ENCODE data around the gene BPIFB2.

DNA sequence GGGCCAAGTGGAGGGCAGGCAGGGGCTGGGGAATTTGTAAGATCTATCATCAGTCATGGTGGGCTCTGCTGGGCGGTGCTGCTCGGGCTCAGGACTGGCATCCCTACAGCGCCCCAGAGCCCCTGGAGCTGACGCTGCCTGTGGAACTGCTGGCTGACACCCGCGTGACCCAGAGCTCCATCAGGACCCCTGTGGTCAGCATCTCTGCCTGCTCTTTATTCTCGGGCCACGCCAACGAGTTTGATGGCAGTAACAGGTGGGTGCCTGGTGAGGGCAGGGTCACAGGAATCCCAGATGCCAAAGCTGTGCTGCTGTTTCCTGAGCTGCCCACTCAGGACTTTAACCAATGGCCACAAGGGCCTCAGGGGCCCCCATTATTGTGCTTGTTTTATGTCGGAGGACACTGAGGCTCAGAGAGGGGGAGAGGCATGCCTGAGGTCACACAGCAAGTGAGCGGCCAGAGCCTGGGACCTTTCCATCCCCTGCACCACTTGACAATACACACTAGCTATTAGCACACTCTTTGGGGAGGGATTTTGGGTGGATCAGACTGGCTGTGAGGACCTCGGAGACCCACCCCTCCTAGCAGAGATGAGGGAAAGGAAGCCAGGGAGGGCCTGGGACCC lies 6.3 kb downstream of the BPIFB2 start:
- no peak for TF ChIP-seq POLR2A (IDR thresholded peaks at IDR 0.05)
- no peak for TF ChIP-seq CTCF (IDR thresholded peaks at IDR 0.05)
